Measurements from ENCODE around the gene PHAF1. TPM values are rescaled to one million over a fixed set of nuclear protein-coding genes. Genes with fewer than 3 reads are reported as not detected.
A peak's percentile ranks its signal among the peaks of the same experiment; 100 is the strongest.

PHAF1 gene
- total and polyA plus RNA-seq, 2 of the 8 experiments (the other 6 are each of a cell fraction or from before 2014, with no cell fraction given), result 18.6 to 26.4 TPM

- Histone ChIP-seq H3K18ac (ENCODE audit: extremely low read depth, low read length) (no peak overlapping the region), H3K79me1 (ENCODE audit: low read depth, low read length) (no peaks in the 10 kb centered on the region), H3K9ac (replicated peaks in 1 of 4; ENCODE audit: extremely low read depth in 1 of 4, low read depth in 3 of 4, low read length in 3 of 4) (no peak overlapping the region), H2AK5ac (ENCODE audit: low read depth, low read length) (no peak overlapping the region), H4K5ac (ENCODE audit: insufficient read length, low read depth, low read length) (no peak overlapping the region), H3K23me2 (ENCODE audit: low read depth, low read length) (peaks cover 13% of the 10 kb centered on the region; the same call in 1 of the 2 replicates), H3K36me3 (ENCODE audit: control insufficient read depth in 2 of 4, insufficient read depth in 4 of 4, low read length in 3 of 4) (no peaks in the 10 kb centered on the region; a peak in 1 of 8 replicates), H2AFZ (ENCODE audit: low read length) (no peak overlapping the region), H3K4me1 (replicated peaks in 1 of 4; ENCODE audit: control insufficient read depth in 3 of 4, insufficient read depth in 4 of 4, low read length in 3 of 4) (peaks cover 0 to 17% (median 10%) of the 10 kb centered on the region in 4 experiments; a peak in 6 of 7 replicates), H2BK5ac (ENCODE audit: low read depth, low read length) (no peak overlapping the region), H2BK12ac (ENCODE audit: low read depth, low read length) (no peak overlapping the region), H3K14ac (ENCODE audit: insufficient read length) (no peak overlapping the region), H4K91ac (replicated peaks; ENCODE audit: insufficient read length, low read length) (no peak overlapping the region), H3K56ac (replicated peaks; ENCODE audit: insufficient read length, low read depth, low read length) (no peak overlapping the region), H3K27me3 (replicated peaks in 1 of 4; ENCODE audit: control insufficient read depth in 3 of 4, extremely low read depth in 1 of 4, insufficient read depth in 3 of 4, low read length in 3 of 4) (peaks cover 8 to 32% (median 19%) of the 10 kb centered on the region in 4 experiments), H3K4ac (replicated peaks; ENCODE audit: insufficient read length, low read depth, low read length) (no peak overlapping the region), H3K9me3 (ENCODE audit: insufficient read depth in 2 of 2, low read depth in 1 of 2, low read length in 1 of 2) (no peaks in the 10 kb centered on the region), H3K23ac (ENCODE audit: insufficient read length) (no peak overlapping the region), H3K79me2 (ENCODE audit: control insufficient read depth in 1 of 2, insufficient read depth in 2 of 2, low read length in 2 of 2) (peaks cover 0 to 5% of the 10 kb centered on the region in 2 experiments; a peak in 1 of 4 replicates), H4K20me1 (replicated peaks in 1 of 2; ENCODE audit: control insufficient read depth in 1 of 2, insufficient read depth in 2 of 2, low read length in 2 of 2) (peaks cover 2 to 18% of the 10 kb centered on the region in 2 experiments), H3K4me3 (ENCODE audit: extremely low read depth in 1 of 4, insufficient read depth in 2 of 4, low read depth in 3 of 4, low read length in 4 of 4) (no peak overlapping the region), H4K8ac (ENCODE audit: extremely low read depth, insufficient read depth, low read length) (no peak overlapping the region), H3K27ac (ENCODE audit: low read depth, low read length) (no peak overlapping the region), H2BK120ac (replicated peaks; ENCODE audit: low read depth, low read length) (no peak overlapping the region), H2BK15ac (ENCODE audit: low read length) (peak overlapping the region; percentile 6; the same call in 1 of the 2 replicates), H3K4me2 (ENCODE audit: insufficient read depth in 1 of 2, low read depth in 2 of 2, low read length in 2 of 2) (no peak overlapping the region), H2BK20ac (ENCODE audit: low read length) (no peak overlapping the region)
- whole genome bisulfite sequencing, 2 experiments (ENCODE audit: extremely low coverage in 1 of 2, insufficient coverage in 1 of 2, insufficient read length in 1 of 2, insufficient replicate concordance in 2 of 2, low coverage in 1 of 2, low lambda C conversion rate in 2 of 2, missing lambda C conversion rate in 1 of 2), result 78% methylated on average over 5 of the region's 5 CpGs; no CpG with 5 or more reads in 1 of the 2 experiments
- TF ChIP-seq SP2 (IDR thresholded peaks at IDR 0.05; ENCODE audit: low read length) (no peak), EGR1 (IDR thresholded peaks at IDR 0.05; ENCODE audit: borderline replicate concordance, low read depth, low read length) (no peak), TEAD4 (IDR thresholded peaks at IDR 0.05; ENCODE audit: low read depth, low read length) (0 out of 2 replicates have a peak, but pooled peaks have one; percentile 18)
- ChIA-PET CTCF (ENCODE audit: partially characterized antibody) (interaction anchor here (0.6 to 9.3 kb wide), 6 partner anchors 13 to 209 kb away, joined by 3 to 151 read pairs (median 41); partner anchors contain the start of genes ELMO3, FBXL8, HSF4 and NOL3), POLR2A (ENCODE audit: partially characterized antibody) (interaction anchor here (0.5 to 1.6 kb wide), 5 partner anchors 11 to 623 kb away, joined by 3 to 8 read pairs (median 3); no protein-coding TSS in a partner anchor)
- FAIRE-seq, result no peak
- DNase-seq (ENCODE audit: low read depth in 1 of 2, low spot score in 2 of 2), result no peak
Observed at GRCh38 chr16:67186550-67186950, 76.8 kb downstream of the PHAF1 start.

Measured in H1 (cell line).